MCF 10A (cell line): ENCODE measurements around the gene SHTN1. TPM values are rescaled to one million over a fixed set of nuclear protein-coding genes. Genes with fewer than 3 reads are reported as not detected.

Source experiments
- Bru-seq: library from RNA; stranded (reverse); fragments of 400-500 nt; gene quantifications from one replicate; lab custom pipeline; 2021; lab: Mats Ljungman, UMichigan
- BruChase-seq, 2 experiments: library from RNA; stranded (reverse); fragments of 400-500 nt; gene quantifications; one replicate each; lab custom pipeline; 2021; lab: Mats Ljungman, UMichigan
- BruUV-seq: library from RNA; stranded (reverse); fragments of 400-500 nt; replicated peaks from 2 replicates; lab custom pipeline; 2021; lab: Mats Ljungman, UMichigan
- CTCF ChIA-PET: fragments of 300-600 bp; sonication (Branson Sonifier 250); formaldehyde crosslinking; extraction: SDS; loops from one replicate; lab custom pipeline; 2021; ENCODE audit warnings: antibody characterized with exemption, inconsistent platforms; lab: Yijun Ruan, JAX
- POLR2A ChIA-PET: fragments of 300-600, 350-650 bp; sonication (Branson Sonifier 250); formaldehyde crosslinking; extraction: SDS; loops from one replicate; lab custom pipeline; 2020; ENCODE audit warnings: antibody characterized with exemption, inconsistent platforms; lab: Yijun Ruan, JAX
- DNase-seq: peaks from one replicate; pipeline ENCODE4 v3.0.0-alpha.2; 2018; ENCODE audit not compliant: unreplicated experiment
- H3K27ac Mint-ChIP-seq: one replicate; pipeline ENCODE4 v1.8.0; 2022; ENCODE audit warnings: mild to moderate bottlenecking, low read depth, mixed read lengths; ENCODE audit not compliant: unreplicated experiment
- H3K27me3 Mint-ChIP-seq: one replicate; pipeline ENCODE4 v1.8.0; 2022; ENCODE audit warnings: mixed read lengths; ENCODE audit not compliant: insufficient read depth, unreplicated experiment
- H3K36me3 Mint-ChIP-seq: one replicate; pipeline ENCODE4 v1.8.0; 2022; ENCODE audit warnings: mild to moderate bottlenecking, moderate library complexity, mixed read lengths; ENCODE audit not compliant: insufficient read depth, unreplicated experiment
- H3K4me1 Mint-ChIP-seq: one replicate; pipeline ENCODE4 v1.8.0; 2022; ENCODE audit warnings: mixed read lengths; ENCODE audit not compliant: insufficient read depth, unreplicated experiment
- H3K4me3 Mint-ChIP-seq: one replicate; pipeline ENCODE4 v1.8.0; 2022; ENCODE audit warnings: mild to moderate bottlenecking, moderate library complexity, mixed read lengths; ENCODE audit not compliant: unreplicated experiment
- H3K9me3 Mint-ChIP-seq: one replicate; pipeline ENCODE4 v1.8.0; 2022; ENCODE audit warnings: mixed read lengths; ENCODE audit not compliant: unreplicated experiment
- CTCF ChIP-seq: fragments of 200-600 bp; IDR thresholded peaks from one replicate; pipeline ENCODE4 v1.8.0; 2022; ENCODE audit warnings: antibody characterized with exemption, mild to moderate bottlenecking; ENCODE audit not compliant: unreplicated experiment
- intact Hi-C: fragments of 100-400 bp; cut with micrococcal nuclease; formaldehyde crosslinking; loops from 2 replicates; pipeline ENCODE4 v1.14.1; 2022
- long read RNA-seq: library from polyadenylated mRNA; stranded (forward); transcript quantifications from one replicate; pipeline ENCODE4 v2.0.0, GENCODE V29; 2022
- total RNA-seq: library from RNA; stranded (reverse); gene quantifications from 2 replicates; pipeline ENCODE4 v1.2.3, GENCODE V29; 2022

Gene SHTN1, protein sequence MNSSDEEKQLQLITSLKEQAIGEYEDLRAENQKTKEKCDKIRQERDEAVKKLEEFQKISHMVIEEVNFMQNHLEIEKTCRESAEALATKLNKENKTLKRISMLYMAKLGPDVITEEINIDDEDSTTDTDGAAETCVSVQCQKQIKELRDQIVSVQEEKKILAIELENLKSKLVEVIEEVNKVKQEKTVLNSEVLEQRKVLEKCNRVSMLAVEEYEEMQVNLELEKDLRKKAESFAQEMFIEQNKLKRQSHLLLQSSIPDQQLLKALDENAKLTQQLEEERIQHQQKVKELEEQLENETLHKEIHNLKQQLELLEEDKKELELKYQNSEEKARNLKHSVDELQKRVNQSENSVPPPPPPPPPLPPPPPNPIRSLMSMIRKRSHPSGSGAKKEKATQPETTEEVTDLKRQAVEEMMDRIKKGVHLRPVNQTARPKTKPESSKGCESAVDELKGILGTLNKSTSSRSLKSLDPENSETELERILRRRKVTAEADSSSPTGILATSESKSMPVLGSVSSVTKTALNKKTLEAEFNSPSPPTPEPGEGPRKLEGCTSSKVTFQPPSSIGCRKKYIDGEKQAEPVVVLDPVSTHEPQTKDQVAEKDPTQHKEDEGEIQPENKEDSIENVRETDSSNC
- 39.2 and 49.5 TPM in 2 replicates for total RNA-seq
- percentile 77 among the genes with signal in this experiment for Bru-seq, nascent RNA
- BruChase-seq, experiment 1, labeled RNA remaining after a 6-hour chase, result percentile 85 among the genes with signal in this experiment
- BruChase-seq, experiment 2, labeled RNA remaining after a 2-hour chase, result percentile 80 among the genes with signal in this experiment
- long read RNA-seq, full-length matches to known transcripts, result 47 of 91 reads
- long read RNA-seq, partial matches to known transcripts, result 10 of 91 reads
- long read RNA-seq, other reads (novel, unspliced or antisense), result 34 of 91 reads

GRCh38 chr10:117005026-117005526, at the start of gene SHTN1:
Gene SHTN1 (minus strand): TSS chr10:117005187. CDS start chr10:117005079, 108 bp downstream.
- BruUV-seq, result no TSS peak
- Mint-ChIP-seq H3K36me3 (peaks cover 7% of the 10 kb centered on the region), H3K27ac (peak within 1 kb of the TSS; percentile 89), H3K9me3 (peaks cover 9% of the 10 kb centered on the region), H3K4me1 (peaks cover 17% of the 10 kb centered on the region), H3K27me3 (no peaks in the 10 kb centered on the region), H3K4me3 (peak within 1 kb of the TSS; percentile 82)
- no peak for TF ChIP-seq CTCF
- peak; percentile 83 for DNase-seq
- CTCF ChIA-PET, result interaction anchor here (0.6 to 1.4 kb wide), 4 partner anchors 16 to 597 kb away, joined by 3 to 7 read pairs (median 4); no protein-coding TSS in a partner anchor
- intact Hi-C loops, result loop anchor here (1.0 to 2.0 kb wide), 4 partner anchors 30 to 156 kb away; partner anchors contain the start of gene ENO4
- POLR2A ChIA-PET, result interaction anchor here (0.8 to 1.8 kb wide), 5 partner anchors 12 to 116 kb away, joined by 3 to 10 read pairs (median 3); no protein-coding TSS in a partner anchor

DNA sequence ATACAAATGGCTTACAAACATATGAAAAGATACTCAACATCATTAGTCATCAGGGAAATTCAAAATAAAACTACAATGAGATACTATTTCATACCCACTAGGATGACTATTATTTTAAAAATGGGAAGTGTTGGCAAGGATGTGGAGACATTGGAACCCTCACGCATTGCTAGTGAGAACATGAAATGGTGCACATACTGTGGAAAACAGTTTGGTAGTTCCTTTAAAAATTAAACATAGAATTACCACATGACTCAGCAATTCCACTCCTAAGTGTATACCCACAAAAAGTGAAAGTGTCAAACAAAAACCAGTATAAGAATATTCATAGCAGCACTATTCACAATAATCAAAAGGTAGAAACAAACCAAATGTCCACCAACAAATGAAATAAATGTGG, 48.5 kb upstream of the SHTN1 start:
- Mint-ChIP-seq H3K27ac (no peak overlapping the region), H3K36me3 (no peaks in the 10 kb centered on the region), H3K27me3 (peaks cover 12% of the 10 kb centered on the region), H3K4me3 (no peak overlapping the region), H3K4me1 (no peaks in the 10 kb centered on the region), H3K9me3 (peaks cover 13% of the 10 kb centered on the region)
- BruUV-seq, result no TSS peak
- no peak for DNase-seq
- ChIA-PET POLR2A (no interaction called here), CTCF (no interaction called here)
- TF ChIP-seq CTCF, result no peak
- intact Hi-C loops, result no loop called here

DNA sequence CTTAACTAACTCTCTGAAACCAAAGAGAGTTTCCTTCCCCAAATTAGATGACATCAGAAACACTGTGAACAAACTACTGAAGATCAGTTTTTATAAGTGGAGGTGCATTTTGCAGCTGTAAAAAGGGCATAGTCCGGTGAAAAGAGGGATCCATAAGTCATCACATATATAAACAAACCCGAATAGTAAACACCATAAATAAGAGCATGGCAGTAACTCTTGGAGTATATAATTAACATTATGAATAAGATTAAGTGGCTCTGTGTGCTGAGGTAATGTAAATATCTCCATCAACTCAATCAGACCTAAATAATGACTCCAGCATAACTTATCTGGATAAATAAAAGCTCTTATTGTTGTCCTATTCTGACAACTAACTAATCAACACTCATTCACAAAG, 43.0 kb upstream of the SHTN1 start:
- BruUV-seq, result no TSS peak
- intact Hi-C loops, result no loop called here
- H3K9me3 Mint-ChIP-seq, result peaks cover 25% of the 10 kb centered on the region

More for the DNA sequence above, 43.0 kb upstream of the SHTN1 start:
- Mint-ChIP-seq H3K4me3 (no peak overlapping the region), H3K27ac (no peak overlapping the region), H3K4me1 (no peaks in the 10 kb centered on the region), H3K27me3 (no peaks in the 10 kb centered on the region), H3K36me3 (no peaks in the 10 kb centered on the region)
- POLR2A ChIA-PET, result no interaction called here
- CTCF ChIA-PET, result interaction anchor here (0.6 kb wide), 1 partner anchor 88 kb away, joined by 3 read pairs; no protein-coding TSS in a partner anchor
- TF ChIP-seq CTCF, result no peak
- DNase-seq, result no peak
